Urothelium cell line (cell line): ENCODE results near the gene ARAP3.

Experiments used
- DNase-seq: peaks from one replicate; pipeline ENCODE4 v3.0.0; 2011; ENCODE audit warnings: low spot score, mixed read lengths
- FAIRE-seq: peaks from 2 replicates; lab custom pipeline; 2011; peaks lifted over from hg19 to GRCh38; lab: Jason Lieb, UNC

Gene ARAP3

DNA sequence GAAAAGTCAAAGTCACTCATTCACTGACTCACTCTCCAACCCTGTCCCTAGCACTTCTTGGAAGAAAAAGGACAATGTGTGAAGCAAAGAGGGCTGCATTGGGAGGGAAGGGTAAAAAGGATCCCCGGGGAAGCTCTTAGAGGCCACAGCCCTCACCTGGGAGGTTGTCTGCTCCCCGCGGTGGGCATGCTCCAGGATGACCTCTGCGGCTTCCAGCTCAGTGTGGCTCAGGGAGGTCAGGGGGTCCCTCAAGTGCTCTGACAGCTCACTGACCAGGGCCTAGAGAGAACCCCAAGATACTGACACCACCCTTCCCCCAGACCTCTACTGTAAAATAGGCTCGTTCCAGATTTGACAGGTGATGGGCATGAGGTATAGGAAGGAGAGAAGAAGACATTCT is 34.8 kb downstream of the ARAP3 start:
- no peak for FAIRE-seq
- no peak for DNase-seq

GRCh38 chr5:141646026-141646425 is 36.0 kb downstream of the ARAP3 start:
- DNase-seq (no peak), FAIRE-seq (no peak)

DNA sequence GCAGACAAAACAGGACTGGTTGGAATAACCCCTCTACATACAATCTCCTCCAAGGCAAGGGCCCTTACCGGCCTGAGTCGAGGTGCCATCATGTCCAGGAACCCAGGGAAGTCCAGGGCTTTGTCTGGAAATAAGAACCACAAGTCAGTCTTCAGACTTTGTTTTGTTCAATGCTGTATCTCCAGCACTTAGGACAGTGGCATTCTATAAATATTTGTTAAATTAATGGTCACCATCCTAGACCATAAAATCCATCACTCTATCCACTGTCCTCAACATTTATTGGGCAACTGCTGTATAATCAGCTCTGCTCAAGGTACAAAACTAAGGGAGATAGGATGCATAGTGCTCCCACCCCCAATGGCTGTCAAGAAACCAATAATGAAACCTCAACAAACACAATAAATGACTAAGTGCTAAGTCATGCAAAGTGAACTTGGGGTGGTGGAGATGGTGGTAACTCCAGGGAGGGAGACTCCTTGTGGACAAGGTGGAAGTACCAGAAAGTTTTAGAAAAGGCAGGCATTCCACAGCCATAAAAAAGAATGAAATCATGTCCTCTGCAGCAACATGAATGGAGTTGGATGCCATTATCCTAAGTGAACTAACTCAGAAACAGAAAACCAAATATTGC is 40.3 kb downstream of the ARAP3 start:
- FAIRE-seq (no peak), DNase-seq (peak; percentile 63)

GRCh38 chr5:141640698-141641097 is 41.3 kb downstream of the ARAP3 start:
- DNase-seq (no peak), FAIRE-seq (no peak)

DNA sequence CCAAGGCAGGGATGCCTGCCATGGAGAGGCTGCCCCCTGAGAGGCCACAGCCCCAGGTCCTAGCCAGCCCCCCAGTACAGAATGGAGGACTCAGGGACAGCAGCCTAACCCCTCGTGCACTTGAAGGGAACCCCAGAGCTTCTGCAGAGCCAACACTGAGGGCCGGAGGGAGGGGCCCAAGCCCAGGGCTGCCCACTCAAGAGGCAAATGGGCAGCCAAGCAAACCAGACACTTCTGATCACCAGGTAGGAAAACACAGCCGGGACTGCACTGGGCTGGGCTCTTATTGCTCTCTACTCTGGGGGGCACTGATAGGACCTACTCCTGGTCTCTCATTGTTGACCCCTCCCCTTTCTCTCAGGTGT is 42.0 kb downstream of the ARAP3 start:
- FAIRE-seq = no peak

GRCh38 chr5:141639357-141640050 is 42.5 kb downstream of the ARAP3 start:
- FAIRE-seq = no peak
- DNase-seq = no peak

More for the DNA sequence above, 42.0 kb downstream of the ARAP3 start:
- DNase-seq = no peak

DNA sequence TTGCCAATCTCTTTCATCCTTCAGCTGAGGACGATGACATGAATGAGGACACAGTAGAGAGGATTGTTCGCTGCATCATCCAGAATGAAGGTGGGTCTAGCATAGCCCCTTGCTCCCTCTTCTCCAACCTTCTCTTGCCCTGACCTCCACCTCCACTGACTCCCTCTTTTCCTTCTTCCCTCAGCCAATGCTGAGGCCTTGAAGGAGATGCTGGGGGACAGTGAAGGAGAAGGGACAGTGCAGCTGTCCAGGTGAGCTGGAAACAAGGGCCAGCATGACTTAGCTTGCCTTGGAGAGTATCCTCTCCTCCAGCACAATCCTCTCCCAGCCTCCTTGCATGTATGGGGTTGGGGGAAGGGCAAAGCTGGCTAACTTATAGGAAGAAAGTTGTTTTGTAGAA is 43.3 kb downstream of the ARAP3 start:
- no peak for FAIRE-seq

GRCh38 chr5:141637767-141638419 is 44.1 kb downstream of the ARAP3 start:
- FAIRE-seq = no peak
- DNase-seq = peak; percentile 54

More for the DNA sequence above, 43.3 kb downstream of the ARAP3 start:
- no peak for DNase-seq

DNA sequence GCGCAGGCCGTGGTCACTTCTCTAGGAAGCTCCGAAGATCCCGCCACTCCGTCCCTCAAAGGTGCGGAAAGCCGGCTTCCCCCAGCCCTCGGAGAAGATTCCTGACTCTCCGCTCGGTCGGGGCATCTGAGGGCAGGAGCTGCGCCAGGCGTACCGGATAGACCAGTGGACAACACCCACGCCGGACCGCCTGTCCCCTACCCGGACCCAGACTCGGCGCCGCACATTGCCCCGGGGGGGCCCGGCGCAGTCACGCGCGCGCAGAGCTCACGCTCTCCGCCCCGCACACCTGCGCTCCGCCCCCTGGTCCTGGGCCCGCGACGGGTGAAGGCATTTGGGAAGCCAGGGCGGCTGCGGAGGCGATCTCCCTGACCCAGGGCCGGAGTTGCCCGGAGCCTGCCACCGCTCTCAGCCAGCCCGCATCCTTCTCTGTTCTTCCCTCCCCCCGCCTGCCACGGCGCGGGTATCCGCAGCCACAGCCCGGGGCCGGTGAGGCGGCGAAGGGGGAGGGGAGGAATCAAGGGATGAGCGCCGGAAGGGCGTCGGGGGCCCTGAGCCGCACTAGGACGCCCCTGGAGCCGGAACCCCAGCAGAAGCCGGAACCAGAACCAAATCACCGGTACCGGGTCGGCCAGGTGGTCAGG is 44.8 kb downstream of the ARAP3 start:
- peak; percentile 16 for DNase-seq
- FAIRE-seq = no peak

DNA sequence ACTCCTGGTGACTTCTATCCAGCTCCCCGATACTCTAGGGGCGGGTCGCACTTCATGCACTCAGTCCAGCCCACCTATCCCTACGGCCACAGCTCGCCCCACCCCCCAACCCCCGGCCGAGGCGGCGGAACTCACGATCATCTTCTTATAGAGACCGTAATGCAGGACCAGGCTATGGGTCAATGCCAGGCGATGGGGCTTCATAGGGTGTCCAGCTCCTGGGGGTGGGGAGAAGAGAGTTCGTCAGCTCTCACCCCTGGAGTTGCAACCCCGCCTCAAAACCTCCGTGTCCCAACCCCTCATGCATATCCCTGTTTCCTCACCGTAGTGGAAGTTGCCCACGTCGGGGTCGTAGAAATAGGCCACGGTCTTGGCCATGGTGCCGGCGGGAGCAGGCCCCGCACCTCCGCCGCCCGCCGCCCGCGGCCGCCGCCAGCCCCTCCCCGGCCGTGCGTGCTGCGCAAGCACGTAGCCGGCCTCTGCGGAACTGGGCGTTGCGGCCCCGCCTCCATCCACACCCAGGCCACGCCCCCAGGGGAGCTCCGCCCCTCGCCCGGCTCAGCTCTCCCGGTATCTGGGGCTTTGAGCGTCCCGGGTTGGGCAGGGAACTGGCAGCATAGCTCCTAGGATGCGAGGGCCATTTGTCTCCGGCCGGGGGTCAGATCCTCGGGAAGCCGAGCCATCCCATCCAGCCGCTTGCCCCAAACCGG is 45.5 kb downstream of the ARAP3 start, which contains the start of the genes HDAC3 and RELL2:
TSS of gene HDAC3 (minus strand) at position 437 of the 710 bp plus-strand sequence. CDS start at position 378, 59 bp downstream.
TSS of gene RELL2 (plus strand) at position 585 of the 710 bp plus-strand sequence. CDS start 1,229 bp downstream, outside the sequence.
- no peak for FAIRE-seq
- peak; percentile 94 for DNase-seq

DNA sequence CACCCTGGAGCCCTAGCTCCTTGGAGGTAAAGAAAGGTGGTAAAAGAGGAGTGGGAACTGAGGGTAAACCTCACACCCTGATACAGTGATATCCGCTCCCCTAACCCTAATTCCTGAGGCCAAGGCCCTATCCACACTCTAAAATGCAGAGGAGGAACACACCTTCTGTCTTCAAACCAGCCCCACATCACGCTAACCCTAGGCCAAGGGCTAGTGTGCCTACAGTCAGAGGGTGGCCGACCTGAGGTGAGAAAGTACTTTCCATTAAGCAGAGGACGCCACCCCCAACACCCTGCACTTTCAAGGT is 46.0 kb downstream of the ARAP3 start:
- FAIRE-seq = no peak
- DNase-seq = no peak

- FAIRE-seq (no peak), DNase-seq (no peak)
Measured at GRCh38 chr5:141635646-141636045, 46.4 kb downstream of the ARAP3 start.

DNA sequence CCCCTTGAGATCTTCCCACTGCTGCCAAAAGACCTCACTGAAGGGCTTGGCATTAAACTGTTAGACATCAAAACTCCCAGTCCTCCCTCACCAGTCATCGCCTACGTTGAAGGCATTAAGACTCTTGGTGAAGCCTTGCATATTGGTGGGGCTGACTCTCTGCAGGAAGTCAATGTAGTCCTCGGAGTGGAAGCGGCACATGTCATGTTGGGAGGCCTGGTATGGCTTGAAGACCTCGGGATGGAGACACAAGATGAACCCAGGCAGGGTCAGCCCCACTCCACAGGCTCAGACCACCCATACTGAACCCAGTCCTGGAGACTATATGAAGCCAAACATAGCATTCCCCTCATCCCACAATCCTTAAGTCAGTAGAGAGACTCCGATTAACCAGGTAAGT is 47.3 kb downstream of the ARAP3 start:
- DNase-seq (no peak), FAIRE-seq (no peak)

- no peak for FAIRE-seq
Measured at GRCh38 chr5:141633871-141634561, 48.0 kb downstream of the ARAP3 start.

GRCh38 chr5:141632650-141633049 is 49.4 kb downstream of the ARAP3 start:
- no peak for DNase-seq

More at GRCh38 chr5:141633871-141634561, 48.0 kb downstream of the ARAP3 start:
- no peak for DNase-seq

GRCh38 chr5:141630570-141631140 is 51.4 kb downstream of the ARAP3 start:
- no peak for DNase-seq
- FAIRE-seq = no peak

More at GRCh38 chr5:141632650-141633049, 49.4 kb downstream of the ARAP3 start:
- FAIRE-seq = no peak

DNA sequence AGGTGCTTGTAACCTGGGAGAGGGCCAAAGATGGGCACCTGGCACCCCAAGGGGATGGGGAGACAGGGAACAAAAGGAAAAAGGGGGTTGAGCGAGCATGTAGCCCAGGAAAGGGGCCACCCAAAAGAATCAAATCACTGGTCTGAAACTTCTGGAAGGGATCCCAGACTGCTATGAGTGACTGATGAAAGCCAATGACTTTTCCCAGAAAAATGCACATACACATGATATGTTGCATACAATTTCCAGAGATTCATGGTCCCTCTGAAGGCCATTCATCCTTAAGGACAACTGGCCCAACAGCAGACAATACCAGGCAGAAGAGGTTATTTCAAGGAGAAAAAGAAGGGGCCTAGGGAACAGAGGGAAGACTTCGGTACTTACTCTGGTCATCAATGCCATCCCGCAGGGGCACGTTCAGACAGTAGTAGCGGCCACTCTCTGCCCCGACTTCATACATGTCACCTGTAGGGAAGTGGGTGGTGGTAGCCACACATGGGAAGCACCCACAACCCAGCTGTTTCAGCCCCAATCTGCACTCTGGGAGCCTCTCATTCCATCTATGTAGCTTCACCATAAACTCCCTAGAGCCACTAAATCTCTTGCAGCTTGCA is 53.7 kb downstream of the ARAP3 start:
- FAIRE-seq (no peak), DNase-seq (no peak)

GRCh38 chr5:141623611-141624010 is 58.4 kb downstream of the ARAP3 start:
- FAIRE-seq (no peak), DNase-seq (no peak)

- DNase-seq = no peak
- FAIRE-seq = no peak
Measured at GRCh38 chr5:141623186-141623585, 58.8 kb downstream of the ARAP3 start.
